Measurements from ENCODE around the gene KCNQ1.

DNA sequence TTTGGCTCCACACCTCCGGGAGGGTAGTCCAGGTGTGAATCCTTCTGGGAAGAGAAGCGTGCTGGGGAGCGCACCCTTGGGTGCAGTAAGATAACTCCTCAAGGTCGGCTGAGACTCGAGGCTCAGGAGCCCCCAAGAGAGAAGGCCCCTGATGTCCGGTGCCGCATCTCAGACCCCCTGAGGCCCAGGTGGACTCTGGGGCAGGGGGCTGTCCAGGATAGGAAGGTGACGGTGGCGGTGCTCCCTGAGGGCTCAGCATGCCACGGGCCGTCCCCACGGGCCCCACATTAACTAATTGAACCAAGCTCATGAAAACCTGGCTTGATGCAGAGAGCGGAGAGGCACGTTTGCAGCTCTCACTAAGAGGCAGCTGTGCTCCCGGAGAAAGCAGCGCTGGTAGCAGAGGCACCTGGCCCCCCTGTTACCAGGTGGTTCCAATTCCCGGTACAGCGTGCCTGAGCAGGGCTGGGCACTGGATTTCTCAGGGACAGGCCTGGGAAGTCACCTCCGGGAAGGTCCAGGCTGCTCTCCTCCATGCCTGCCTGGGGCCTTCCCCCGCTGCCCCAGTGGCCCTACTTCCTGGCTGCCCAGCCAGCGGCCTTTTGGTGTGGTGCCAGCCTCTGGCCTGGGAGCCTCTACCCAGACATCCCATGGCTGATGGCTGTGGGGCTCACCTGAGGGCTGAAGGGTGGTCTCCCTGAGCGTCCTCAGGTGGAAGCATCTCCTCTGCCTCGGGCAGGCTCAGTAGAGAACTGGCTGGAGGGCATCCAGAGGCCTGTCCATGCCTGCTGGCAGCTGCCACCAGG, 1.1 kb downstream of the KCNQ1 start:
- TF ChIP-seq, protein P1, sequence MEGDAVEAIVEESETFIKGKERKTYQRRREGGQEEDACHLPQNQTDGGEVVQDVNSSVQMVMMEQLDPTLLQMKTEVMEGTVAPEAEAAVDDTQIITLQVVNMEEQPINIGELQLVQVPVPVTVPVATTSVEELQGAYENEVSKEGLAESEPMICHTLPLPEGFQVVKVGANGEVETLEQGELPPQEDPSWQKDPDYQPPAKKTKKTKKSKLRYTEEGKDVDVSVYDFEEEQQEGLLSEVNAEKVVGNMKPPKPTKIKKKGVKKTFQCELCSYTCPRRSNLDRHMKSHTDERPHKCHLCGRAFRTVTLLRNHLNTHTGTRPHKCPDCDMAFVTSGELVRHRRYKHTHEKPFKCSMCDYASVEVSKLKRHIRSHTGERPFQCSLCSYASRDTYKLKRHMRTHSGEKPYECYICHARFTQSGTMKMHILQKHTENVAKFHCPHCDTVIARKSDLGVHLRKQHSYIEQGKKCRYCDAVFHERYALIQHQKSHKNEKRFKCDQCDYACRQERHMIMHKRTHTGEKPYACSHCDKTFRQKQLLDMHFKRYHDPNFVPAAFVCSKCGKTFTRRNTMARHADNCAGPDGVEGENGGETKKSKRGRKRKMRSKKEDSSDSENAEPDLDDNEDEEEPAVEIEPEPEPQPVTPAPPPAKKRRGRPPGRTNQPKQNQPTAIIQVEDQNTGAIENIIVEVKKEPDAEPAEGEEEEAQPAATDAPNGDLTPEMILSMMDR (conservative IDR thresholded peaks at IDR 0.05) = no peak
- TF ChIP-seq EZH2 (IDR thresholded peaks at IDR 0.05; ENCODE audit: low read depth) = no peak
